Measurements from ENCODE around the gene SOCS6. TPM values are rescaled to one million over a fixed set of nuclear protein-coding genes. Genes with fewer than 3 reads are reported as not detected.

The SOCS6 gene, protein sequence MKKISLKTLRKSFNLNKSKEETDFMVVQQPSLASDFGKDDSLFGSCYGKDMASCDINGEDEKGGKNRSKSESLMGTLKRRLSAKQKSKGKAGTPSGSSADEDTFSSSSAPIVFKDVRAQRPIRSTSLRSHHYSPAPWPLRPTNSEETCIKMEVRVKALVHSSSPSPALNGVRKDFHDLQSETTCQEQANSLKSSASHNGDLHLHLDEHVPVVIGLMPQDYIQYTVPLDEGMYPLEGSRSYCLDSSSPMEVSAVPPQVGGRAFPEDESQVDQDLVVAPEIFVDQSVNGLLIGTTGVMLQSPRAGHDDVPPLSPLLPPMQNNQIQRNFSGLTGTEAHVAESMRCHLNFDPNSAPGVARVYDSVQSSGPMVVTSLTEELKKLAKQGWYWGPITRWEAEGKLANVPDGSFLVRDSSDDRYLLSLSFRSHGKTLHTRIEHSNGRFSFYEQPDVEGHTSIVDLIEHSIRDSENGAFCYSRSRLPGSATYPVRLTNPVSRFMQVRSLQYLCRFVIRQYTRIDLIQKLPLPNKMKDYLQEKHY
- total RNA-seq = 13.2 and 15.0 TPM in 2 replicates
- polyA plus RNA-seq = 7.3 and 8.6 TPM in 2 replicates
- 10.0 and 10.3 TPM in 2 replicates for polyA plus RNA-seq (2011; cell fraction: cytosol; rRNA removed)
- 10.7 and 12.5 TPM in 2 replicates for polyA plus RNA-seq (2011; cell fraction: nucleus; rRNA removed)
- polyA plus RNA-seq (2012) = 9.7 and 12.0 TPM in 2 replicates
- 23.7 and 28.8 TPM in 2 replicates for polyA minus RNA-seq
- 12.2 TPM for polyA minus RNA-seq (2011; cell fraction: cytosol; rRNA and poly(A)+ RNA removed)
- 17.2 and 17.5 TPM in 2 replicates for polyA minus RNA-seq (2011; cell fraction: nucleus; rRNA and poly(A)+ RNA removed)
- Bru-seq, nascent RNA = percentile 88 among the genes with signal in this experiment
- BruChase-seq, experiment 1, labeled RNA remaining after a 6-hour chase = percentile 69 among the genes with signal in this experiment
- percentile 83 among the genes with signal in this experiment for BruChase-seq, experiment 2, labeled RNA remaining after a 2-hour chase
- long read RNA-seq, full-length matches to known transcripts = 21 of 31 reads
- long read RNA-seq, partial matches to known transcripts = 4 of 31 reads
- long read RNA-seq, other reads (novel, unspliced or antisense) = 6 of 31 reads

DNA sequence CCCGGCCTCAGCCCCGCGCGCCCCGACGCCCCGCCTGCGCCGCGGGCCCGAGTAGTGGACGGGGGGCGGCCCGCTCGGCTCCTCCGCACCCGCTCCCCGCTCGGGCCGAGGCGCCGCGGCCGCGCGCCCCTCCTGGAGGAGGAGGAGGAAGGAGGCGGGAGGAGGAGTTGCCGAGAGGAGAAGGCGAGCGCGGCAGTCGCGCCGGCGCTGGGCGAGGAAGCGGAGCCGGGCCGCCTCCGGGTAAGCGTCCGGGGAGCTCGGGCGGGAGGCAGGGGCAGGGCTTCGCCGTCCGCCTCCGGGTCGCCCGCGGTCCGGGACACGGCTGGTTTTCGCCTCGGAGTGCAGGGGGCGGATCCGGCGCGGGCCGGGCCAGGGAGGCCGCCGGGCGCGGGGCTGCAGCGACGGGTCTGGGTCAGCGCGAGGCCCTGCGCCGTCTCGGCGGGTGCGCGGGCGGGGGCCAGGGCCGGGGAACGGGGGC, at the start of gene SOCS6:
Gene SOCS6 (plus strand): TSS at position 195 of the 478 bp plus-strand sequence. CDS start 35,624 bp downstream, outside the sequence.
- peak within 1 kb of the TSS; percentile 79 to 98 (median 90) for H3K4me3 ChIP-seq (replicated peaks in 1 of 3; ENCODE audit: insufficient read depth in 1 of 3, low read depth in 1 of 3, low read length in 3 of 3)
- H4K20me1 ChIP-seq (replicated peaks; ENCODE audit: control insufficient read depth, extremely low read depth, insufficient read depth, low read length) = peaks cover 3% of the 10 kb centered on the region
- TF ChIP-seq FOS (IDR thresholded peaks at IDR 0.05; ENCODE audit: borderline replicate concordance, insufficient read depth, low read length) = no peak
- peak; percentile 81 for TF ChIP-seq POLR2AphosphoS5 (IDR thresholded peaks at IDR 0.05; ENCODE audit: insufficient read depth, low read depth, low read length)
- TF ChIP-seq POLR2A (IDR thresholded peaks at IDR 0.05; ENCODE audit: low read depth, low read length) = peak; percentile 75
- FAIRE-seq (peak; percentile 53), DNase-seq (ENCODE audit: low read depth, low spot score) (peak; percentile 60)
- H3K9me1 ChIP-seq (replicated peaks; ENCODE audit: control insufficient read depth, extremely low read depth, insufficient read depth, low read length) = no peaks in the 10 kb centered on the region
- dilution Hi-C loops (cut with MboI; ENCODE audit: extremely low pct_ligation_motif_present, low sequenced_read_pairs) = no loop called here
- H3K4me1 ChIP-seq (ENCODE audit: control insufficient read depth, extremely low read depth, insufficient read depth, low read length) = peaks cover 22% of the 10 kb centered on the region
- H3K79me2 ChIP-seq (ENCODE audit: control insufficient read depth, insufficient read depth, low read length) = peaks cover 43% of the 10 kb centered on the region
- CTCF ChIA-PET = interaction anchor here (0.7 to 1.0 kb wide), 3 partner anchors 93 to 145 kb away, joined by 3 to 6 read pairs (median 4); no protein-coding TSS in a partner anchor
- BruUV-seq (replicated peaks) = no TSS peak
- peak within 1 kb of the TSS; percentile 95 for H3K9ac ChIP-seq (replicated peaks; ENCODE audit: extremely low read depth, insufficient read depth, low read length)
- peak within 1 kb of the TSS; percentile 73 for H3K27ac ChIP-seq (ENCODE audit: insufficient read depth, low read depth, low read length)
- peak within 1 kb of the TSS; percentile 96 for H3K4me2 ChIP-seq (ENCODE audit: insufficient read depth, low read length)
- H2AFZ ChIP-seq (ENCODE audit: low read depth, low read length) = peak within 1 kb of the TSS; percentile 78
- no peaks in the 10 kb centered on the region for H3K36me3 ChIP-seq (ENCODE audit: control insufficient read depth in 2 of 2, extremely low read depth in 1 of 2, insufficient read depth in 2 of 2, low read length in 2 of 2)
- no peaks in the 10 kb centered on the region for H3K27me3 ChIP-seq (ENCODE audit: control insufficient read depth in 2 of 2, insufficient read depth in 2 of 2, low read length in 2 of 2)
- intact Hi-C loops (cut with micrococcal nuclease) = loop anchor here (1.0 to 5.0 kb wide), 3 partner anchors 68 to 133 kb away; partner anchors contain the start of gene RTTN
- POLR2A ChIA-PET = no interaction called here
- H3K9me3 ChIP-seq (replicated peaks; ENCODE audit: control insufficient read depth, insufficient read depth, low read length) = no peaks in the 10 kb centered on the region

Data from endothelial cell of umbilical vein (primary cell).